ENCODE results near the gene TMEM248. TPM values are rescaled to one million over a fixed set of nuclear protein-coding genes. Genes with fewer than 3 reads are reported as not detected.

Gene TMEM248
- total and polyA plus RNA-seq, 2 of the 8 experiments (the other 6 are each of a cell fraction or from before 2014, with no cell fraction given), result 63.6 to 126 TPM

- H3K23ac ChIP-seq (ENCODE audit: insufficient read length), result no peak overlapping the region
- H2BK20ac ChIP-seq (ENCODE audit: low read length), result no peak overlapping the region
- no peak overlapping the region for H2AK5ac ChIP-seq (ENCODE audit: low read depth, low read length)
- 94% methylated on average over 2 of the region's 2 CpGs; no CpG with 5 or more reads in 1 of the 2 experiments for WGBS, 2 experiments (ENCODE audit: extremely low coverage in 1 of 2, insufficient coverage in 1 of 2, insufficient read length in 1 of 2, insufficient replicate concordance in 2 of 2, low coverage in 1 of 2, low lambda C conversion rate in 2 of 2, missing lambda C conversion rate in 1 of 2)
- no peak overlapping the region for H3K4me2 ChIP-seq (ENCODE audit: insufficient read depth in 1 of 2, low read depth in 2 of 2, low read length in 2 of 2)
- H3K56ac ChIP-seq (replicated peaks; ENCODE audit: insufficient read length, low read depth, low read length), result no peak overlapping the region
- no peak overlapping the region for H2BK12ac ChIP-seq (ENCODE audit: low read depth, low read length)
- H3K27me3 ChIP-seq (replicated peaks in 1 of 4; ENCODE audit: control insufficient read depth in 3 of 4, extremely low read depth in 1 of 4, insufficient read depth in 3 of 4, low read length in 3 of 4), result no peaks in the 10 kb centered on the region
- H3K79me2 ChIP-seq (ENCODE audit: control insufficient read depth in 1 of 2, insufficient read depth in 2 of 2, low read length in 2 of 2), result no peaks in the 10 kb centered on the region
- no peak overlapping the region for H2AFZ ChIP-seq (ENCODE audit: low read length)
- H3K4me1 ChIP-seq (replicated peaks in 1 of 4; ENCODE audit: control insufficient read depth in 3 of 4, insufficient read depth in 4 of 4, low read length in 3 of 4), result no peaks in the 10 kb centered on the region
- no peak overlapping the region for H2BK120ac ChIP-seq (replicated peaks; ENCODE audit: low read depth, low read length)
- no peak overlapping the region for H3K9ac ChIP-seq (replicated peaks in 1 of 4; ENCODE audit: extremely low read depth in 1 of 4, low read depth in 3 of 4, low read length in 3 of 4)
- CTCF ChIA-PET (ENCODE audit: partially characterized antibody), result no interaction called here
- no peaks in the 10 kb centered on the region for H4K20me1 ChIP-seq (replicated peaks in 1 of 2; ENCODE audit: control insufficient read depth in 1 of 2, insufficient read depth in 2 of 2, low read length in 2 of 2)
- no peak overlapping the region for H3K4me3 ChIP-seq (ENCODE audit: extremely low read depth in 1 of 4, insufficient read depth in 2 of 4, low read depth in 3 of 4, low read length in 4 of 4)
- no peak overlapping the region for H4K91ac ChIP-seq (replicated peaks; ENCODE audit: insufficient read length, low read length)
- POLR2A ChIA-PET (ENCODE audit: partially characterized antibody), result interaction anchor here (0.9 to 2.0 kb wide), 2 partner anchors 9 to 68 kb away, joined by 3 to 6 read pairs; partner anchors contain the start of gene TMEM248
- H4K8ac ChIP-seq (ENCODE audit: extremely low read depth, insufficient read depth, low read length), result no peak overlapping the region
- FAIRE-seq, result no peak
- no peak overlapping the region for H4K5ac ChIP-seq (ENCODE audit: insufficient read length, low read depth, low read length)
- no peak overlapping the region for H3K14ac ChIP-seq (ENCODE audit: insufficient read length)
- H3K23me2 ChIP-seq (ENCODE audit: low read depth, low read length), result no peaks in the 10 kb centered on the region
- H3K27ac ChIP-seq (ENCODE audit: low read depth, low read length), result no peak overlapping the region
- no peaks in the 10 kb centered on the region for H3K36me3 ChIP-seq (ENCODE audit: control insufficient read depth in 2 of 4, insufficient read depth in 4 of 4, low read length in 3 of 4)
- no peak overlapping the region for H3K4ac ChIP-seq (replicated peaks; ENCODE audit: insufficient read length, low read depth, low read length)
- no peaks in the 10 kb centered on the region for H3K9me3 ChIP-seq (ENCODE audit: insufficient read depth in 2 of 2, low read depth in 1 of 2, low read length in 1 of 2)
- H2BK5ac ChIP-seq (ENCODE audit: low read depth, low read length), result no peak overlapping the region
- no peak for DNase-seq (ENCODE audit: low read depth in 1 of 2, low spot score in 2 of 2)
- H3K18ac ChIP-seq (ENCODE audit: extremely low read depth, low read length), result no peak overlapping the region
- H2BK15ac ChIP-seq (ENCODE audit: low read length), result no peak overlapping the region
- H3K79me1 ChIP-seq (ENCODE audit: low read depth, low read length), result no peaks in the 10 kb centered on the region
- TF ChIP-seq KDM5A (IDR thresholded peaks at IDR 0.05; ENCODE audit: low read length) (no peak), POLR2A (IDR thresholded peaks at IDR 0.05; ENCODE audit: control extremely low read depth in 1 of 2, low read depth in 2 of 2, low read length in 2 of 2) (no peak), CTCF (IDR thresholded peaks at IDR 0.05; ENCODE audit: control extremely low read depth in 1 of 3, insufficient read depth in 1 of 3, low read depth in 1 of 3, low read length in 3 of 3) (no peak), GTF2F1 (IDR thresholded peaks at IDR 0.05; ENCODE audit: borderline replicate concordance, low read depth, low read length) (no peak), SRF (IDR thresholded peaks at IDR 0.05; ENCODE audit: low read depth, low read length) (no peak), SUZ12 (IDR thresholded peaks at IDR 0.05; ENCODE audit: low read length) (no peak), YY1 (IDR thresholded peaks at IDR 0.05; ENCODE audit: low read depth, low read length) (no peak), ATF2 (IDR thresholded peaks at IDR 0.05; ENCODE audit: low read length) (no peak), HDAC2 (IDR thresholded peaks at IDR 0.05; ENCODE audit: borderline replicate concordance in 1 of 2, low read depth in 2 of 2, low read length in 2 of 2) (no peak), CBX5 (IDR thresholded peaks at IDR 0.05; ENCODE audit: low read depth, low read length) (no peak)
These were observed 8.8 kb upstream of the TMEM248 start for GRCh38 chr7:66912195-66912594.

Data from H1 (cell line).